K562 (cell line): ENCODE data around the gene GALR3. TPM values are rescaled to one million over a fixed set of nuclear protein-coding genes. Genes with fewer than 3 reads are reported as not detected.

Source experiments
- BRD4 ChIP-seq: fragments of 200-600 bp; sonication (generic); IDR thresholded peaks from 2 replicates; pipeline ENCODE4 v1.6.1; 2017; ENCODE audit warnings: inconsistent platforms
- CHD4 ChIP-seq: fragments of 200-600 bp; sonication (generic); IDR thresholded peaks from 3 replicates; pipeline ENCODE4 v1.6.1; 2012; ENCODE audit warnings: low read depth, mild to moderate bottlenecking, mixed read lengths, low read length, inconsistent platforms; ENCODE audit not compliant: insufficient read depth, insufficient replicate concordance, poor library complexity, severe bottlenecking
- CREB1 ChIP-seq, 2 experiments: sonication (generic) in 1 of 2; formaldehyde crosslinking in 1 of 2; IDR thresholded peaks; 2 replicates each; pipeline versions ENCODE4 v1.6.1 to v1.8.0; 2012 to 2022; ENCODE audit warnings: inconsistent platforms in 1 of 2, mild to moderate bottlenecking in 1 of 2, missing genetic modification reagents in 1 of 2, moderate library complexity in 1 of 2
- ETV6 ChIP-seq, 3 experiments: fragments of 150-350 bp in 1 of 3; sonication (generic) in 1 of 3; formaldehyde crosslinking in 1 of 3; IDR thresholded peaks; 2 replicates each; pipeline versions ENCODE4 v1.6.1 to v1.8.0; 2014 to 2022; ENCODE audit warnings: borderline replicate concordance in 2 of 3, low read depth in 2 of 3, antibody characterized with exemption in 1 of 3, low read length in 1 of 3, mild to moderate bottlenecking in 1 of 3, missing genetic modification reagents in 1 of 3
- FOS ChIP-seq: IDR thresholded peaks from 3 replicates; pipeline ENCODE4 v1.6.1; 2011; ENCODE audit not compliant: insufficient read length; ENCODE audit errors: extremely low read depth
- HDAC1 ChIP-seq, 2 experiments: fragments of 450-650 bp; IDR thresholded peaks; 2 replicates each; pipeline ENCODE4 v1.6.1; 2016 to 2017; ENCODE audit warnings: inconsistent platforms in 1 of 2, mild to moderate bottlenecking in 1 of 2, moderate library complexity in 1 of 2
- HMGN3 ChIP-seq: IDR thresholded peaks from 2 replicates; pipeline ENCODE4 v1.6.1; 2011; ENCODE audit warnings: borderline replicate concordance, low read depth, mild to moderate bottlenecking, mixed read lengths, low read length; ENCODE audit not compliant: insufficient read length; ENCODE audit errors: extremely low read depth
- KAT7 ChIP-seq: sonication (generic); formaldehyde crosslinking; IDR thresholded peaks from 2 replicates; pipeline ENCODE4 v1.8.0; 2022; ENCODE audit warnings: missing genetic modification reagents, mild to moderate bottlenecking, borderline replicate concordance
- NONO ChIP-seq, 2 experiments: fragments of 200-400 bp in 1 of 2; fragments of 450-650 bp in 1 of 2; formaldehyde crosslinking in 1 of 2; IDR thresholded peaks; 2 replicates each; pipeline ENCODE4 v1.6.1; 2017; ENCODE audit warnings: low read depth in 2 of 2, mild to moderate bottlenecking in 2 of 2, moderate library complexity in 2 of 2, low read length in 1 of 2
- NR1H2 ChIP-seq: sonication (generic); formaldehyde crosslinking; IDR thresholded peaks from 2 replicates; pipeline ENCODE4 v1.4.0; 2020; ENCODE audit warnings: mild to moderate bottlenecking, missing genetic modification reagents
- NR2F6 ChIP-seq: fragments of 450-650 bp; formaldehyde crosslinking; IDR thresholded peaks from 2 replicates; pipeline ENCODE4 v1.4.0; 2020; ENCODE audit warnings: mild to moderate bottlenecking
- POLR2A ChIP-seq: fragments of 450-650 bp; conservative IDR thresholded peaks from 2 replicates; pipeline ENCODE4 v1.6.1; 2016
- PTBP1 ChIP-seq: fragments of 200-400 bp; formaldehyde crosslinking; IDR thresholded peaks from 2 replicates; pipeline ENCODE4 v1.6.1; 2017; ENCODE audit warnings: low read depth, low read length
- RBBP5 ChIP-seq: fragments of 200-600 bp; sonication (generic); IDR thresholded peaks from 2 replicates; pipeline ENCODE4 v1.6.1; 2012; ENCODE audit warnings: borderline replicate concordance, mild to moderate bottlenecking, low read length, control low read depth, inconsistent platforms; ENCODE audit not compliant: insufficient read depth, poor library complexity, severe bottlenecking
- ZEB2 ChIP-seq: fragments of 450-650 bp; IDR thresholded peaks from 2 replicates; pipeline ENCODE4 v1.6.1; 2016
- ZNF436 ChIP-seq: fragments of 250-450, 450-650 bp; sonication (Bioruptor Pico); formaldehyde crosslinking; IDR thresholded peaks from 2 replicates; pipeline ENCODE4 v1.7.0; 2020; ENCODE audit warnings: mild to moderate bottlenecking
- polyA plus RNA-seq, 8 experiments: library from polyadenylated mRNA; depleted of rRNA in 4 of 8; stranded (reverse) in 5 of 8; unstranded in 3 of 8; fragments of >200 nt; fragmentation: Nextera tagmentation in 2 of 8; fragmentation: Illumina TruSeq in 1 of 8; extraction: Ambion mirVana in 2 of 8; extraction: Trizol in 1 of 8; gene quantifications; 2 replicates each; pipeline versions ENCODE4 v1.2.1 to v1.2.3, GENCODE V29; 2011 to 2014; ENCODE audit warnings: inconsistent platforms in 1 of 8, missing spikeins in 1 of 8
- total RNA-seq, 7 experiments: library from RNA; depleted of rRNA in 6 of 7; stranded (reverse); fragments of >200 nt in 6 of 7; fragmentation: Illumina TruSeq in 2 of 7; extraction: Trizol in 2 of 7; gene quantifications; 2 replicates each; pipeline versions ENCODE4 v1.2.1 to v1.2.3, GENCODE V29; 2011 to 2021; ENCODE audit warnings: low replicate concordance in 1 of 7
- TF ChIP-seq, protein P1 (sequence below): fragments of 250-450 bp; sonication (Bioruptor Pico); IDR thresholded peaks from 2 replicates; pipeline ENCODE4 v1.8.0; 2021; ENCODE audit warnings: mild to moderate bottlenecking, moderate library complexity
- TF ChIP-seq, protein P2 (sequence below): sonication (generic); formaldehyde crosslinking; IDR thresholded peaks from 2 replicates; pipeline ENCODE4 v1.8.0; 2022; ENCODE audit warnings: mild to moderate bottlenecking, missing genetic modification reagents
- TF ChIP-seq, protein P3 (sequence below): fragments of 250-450 bp; sonication (Bioruptor Pico); IDR thresholded peaks from 2 replicates; pipeline ENCODE4 v1.9.0; 2021; ENCODE audit warnings: mild to moderate bottlenecking, inconsistent platforms
- TF ChIP-seq, protein P4 (sequence below): fragments of 450-650 bp; IDR thresholded peaks from 2 replicates; pipeline ENCODE4 v1.7.0; 2016; ENCODE audit warnings: borderline replicate concordance

GALR3 gene
- total and polyA plus RNA-seq, 9 of the 15 experiments (the other 6 are each of a cell fraction or from before 2014, with no cell fraction given), result 0.13 TPM; not detected in 8

DNA sequence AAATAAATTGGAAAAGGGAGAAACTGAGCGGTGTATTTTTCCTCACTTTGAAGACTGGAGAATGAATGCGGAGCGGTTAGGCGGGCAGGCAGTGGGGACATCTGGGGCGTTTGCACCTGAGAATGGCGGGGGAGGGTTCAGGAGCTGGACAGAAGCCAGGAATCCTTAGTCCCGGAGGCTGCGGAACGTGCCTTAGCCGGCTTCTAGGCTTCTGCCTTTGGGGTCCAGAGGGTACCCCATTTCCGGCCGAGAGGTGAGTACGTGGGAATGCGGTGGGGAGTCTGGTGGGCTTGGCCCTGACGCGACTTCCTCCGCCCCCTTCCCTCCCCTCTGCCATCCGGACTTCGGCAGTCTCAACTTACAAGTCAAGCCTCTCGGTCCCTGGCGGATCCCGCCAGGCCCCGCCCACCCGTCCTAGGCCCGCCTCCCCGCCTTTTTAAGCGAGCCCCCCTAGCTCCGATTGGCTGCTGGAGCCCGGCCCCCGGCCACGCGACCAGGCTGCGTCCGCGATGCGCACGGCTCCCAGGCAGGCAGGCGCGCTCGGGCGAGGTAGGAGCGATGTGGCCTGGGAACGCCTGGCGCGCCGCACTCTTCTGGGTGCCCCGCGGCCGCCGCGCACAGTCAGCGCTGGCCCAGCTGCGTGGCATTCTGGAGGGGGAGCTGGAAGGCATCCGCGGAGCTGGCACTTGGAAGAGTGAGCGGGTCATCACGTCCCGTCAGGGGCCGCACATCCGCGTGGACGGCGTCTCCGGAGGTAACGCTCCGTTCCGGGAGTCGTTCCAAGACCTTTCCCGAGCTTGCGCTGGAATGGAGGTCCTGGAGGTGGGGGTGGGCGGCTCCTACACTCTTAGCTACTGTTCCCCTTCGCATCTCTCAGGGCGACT lies 15.5 kb upstream of the GALR3 start, which contains the start of gene GCAT (continued):
- peak; percentile 84 for TF ChIP-seq RBBP5
- TF ChIP-seq ZNF436 (CRISPR knock-in tag), result no peak
- TF ChIP-seq, protein P1, sequence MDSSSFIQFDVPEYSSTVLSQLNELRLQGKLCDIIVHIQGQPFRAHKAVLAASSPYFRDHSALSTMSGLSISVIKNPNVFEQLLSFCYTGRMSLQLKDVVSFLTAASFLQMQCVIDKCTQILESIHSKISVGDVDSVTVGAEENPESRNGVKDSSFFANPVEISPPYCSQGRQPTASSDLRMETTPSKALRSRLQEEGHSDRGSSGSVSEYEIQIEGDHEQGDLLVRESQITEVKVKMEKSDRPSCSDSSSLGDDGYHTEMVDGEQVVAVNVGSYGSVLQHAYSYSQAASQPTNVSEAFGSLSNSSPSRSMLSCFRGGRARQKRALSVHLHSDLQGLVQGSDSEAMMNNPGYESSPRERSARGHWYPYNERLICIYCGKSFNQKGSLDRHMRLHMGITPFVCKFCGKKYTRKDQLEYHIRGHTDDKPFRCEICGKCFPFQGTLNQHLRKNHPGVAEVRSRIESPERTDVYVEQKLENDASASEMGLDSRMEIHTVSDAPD, result no peak
- no peak for TF ChIP-seq BRD4
- TF ChIP-seq, protein P2, sequence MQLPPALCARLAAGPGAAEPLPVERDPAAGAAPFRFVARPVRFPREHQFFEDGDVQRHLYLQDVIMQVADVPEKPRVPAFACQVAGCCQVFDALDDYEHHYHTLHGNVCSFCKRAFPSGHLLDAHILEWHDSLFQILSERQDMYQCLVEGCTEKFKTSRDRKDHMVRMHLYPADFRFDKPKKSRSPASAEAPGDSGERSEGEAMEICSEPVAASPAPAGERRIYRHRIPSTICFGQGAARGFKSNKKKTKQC (CRISPR knock-in tag), result 0 out of 2 replicates have a peak, but pooled peaks have one; percentile 57
- no peak for TF ChIP-seq ETV6 (IDR thresholded peaks at IDR 0.05; ENCODE audit: borderline replicate concordance in 1 of 2, low read depth in 2 of 2, low read length in 1 of 2)
- TF ChIP-seq ETV6 (CRISPR knock-in tag; IDR thresholded peaks at IDR 0.05; ENCODE audit: borderline replicate concordance), result no peak
- TF ChIP-seq POLR2A, result peak; percentile 81
- TF ChIP-seq FOS, result peak; percentile 47
- TF ChIP-seq, protein P3, sequence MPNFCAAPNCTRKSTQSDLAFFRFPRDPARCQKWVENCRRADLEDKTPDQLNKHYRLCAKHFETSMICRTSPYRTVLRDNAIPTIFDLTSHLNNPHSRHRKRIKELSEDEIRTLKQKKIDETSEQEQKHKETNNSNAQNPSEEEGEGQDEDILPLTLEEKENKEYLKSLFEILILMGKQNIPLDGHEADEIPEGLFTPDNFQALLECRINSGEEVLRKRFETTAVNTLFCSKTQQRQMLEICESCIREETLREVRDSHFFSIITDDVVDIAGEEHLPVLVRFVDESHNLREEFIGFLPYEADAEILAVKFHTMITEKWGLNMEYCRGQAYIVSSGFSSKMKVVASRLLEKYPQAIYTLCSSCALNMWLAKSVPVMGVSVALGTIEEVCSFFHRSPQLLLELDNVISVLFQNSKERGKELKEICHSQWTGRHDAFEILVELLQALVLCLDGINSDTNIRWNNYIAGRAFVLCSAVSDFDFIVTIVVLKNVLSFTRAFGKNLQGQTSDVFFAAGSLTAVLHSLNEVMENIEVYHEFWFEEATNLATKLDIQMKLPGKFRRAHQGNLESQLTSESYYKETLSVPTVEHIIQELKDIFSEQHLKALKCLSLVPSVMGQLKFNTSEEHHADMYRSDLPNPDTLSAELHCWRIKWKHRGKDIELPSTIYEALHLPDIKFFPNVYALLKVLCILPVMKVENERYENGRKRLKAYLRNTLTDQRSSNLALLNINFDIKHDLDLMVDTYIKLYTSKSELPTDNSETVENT (CRISPR knock-in tag), result peak; percentile 29; the same call in 1 of the 2 replicates
- TF ChIP-seq NONO (IDR thresholded peaks at IDR 0.05; ENCODE audit: low read depth in 2 of 2, low read length in 1 of 2), result peak; percentile 39 to 77; a peak in 2 of 4 replicates
- TF ChIP-seq HDAC1 (IDR thresholded peaks at IDR 0.05), result peak in 1 of 2 experiments; percentile 93; a peak in 2 of 4 replicates
- no peak for TF ChIP-seq PTBP1
- TF ChIP-seq KAT7 (CRISPR knock-in tag), result no peak
- peak; percentile 51 for TF ChIP-seq HMGN3
- TF ChIP-seq CHD4, result no peak
- no peak for TF ChIP-seq NR1H2 (CRISPR knock-in tag)
- peak; percentile 40; the same call in 1 of the 2 replicates for TF ChIP-seq ZEB2
- peak; percentile 91 for TF ChIP-seq CREB1 (IDR thresholded peaks at IDR 0.05)
- peak; percentile 88 for TF ChIP-seq CREB1 (CRISPR knock-in tag; IDR thresholded peaks at IDR 0.05)
- TF ChIP-seq NR2F6 (CRISPR knock-in tag), result no peak
- TF ChIP-seq, protein P4, sequence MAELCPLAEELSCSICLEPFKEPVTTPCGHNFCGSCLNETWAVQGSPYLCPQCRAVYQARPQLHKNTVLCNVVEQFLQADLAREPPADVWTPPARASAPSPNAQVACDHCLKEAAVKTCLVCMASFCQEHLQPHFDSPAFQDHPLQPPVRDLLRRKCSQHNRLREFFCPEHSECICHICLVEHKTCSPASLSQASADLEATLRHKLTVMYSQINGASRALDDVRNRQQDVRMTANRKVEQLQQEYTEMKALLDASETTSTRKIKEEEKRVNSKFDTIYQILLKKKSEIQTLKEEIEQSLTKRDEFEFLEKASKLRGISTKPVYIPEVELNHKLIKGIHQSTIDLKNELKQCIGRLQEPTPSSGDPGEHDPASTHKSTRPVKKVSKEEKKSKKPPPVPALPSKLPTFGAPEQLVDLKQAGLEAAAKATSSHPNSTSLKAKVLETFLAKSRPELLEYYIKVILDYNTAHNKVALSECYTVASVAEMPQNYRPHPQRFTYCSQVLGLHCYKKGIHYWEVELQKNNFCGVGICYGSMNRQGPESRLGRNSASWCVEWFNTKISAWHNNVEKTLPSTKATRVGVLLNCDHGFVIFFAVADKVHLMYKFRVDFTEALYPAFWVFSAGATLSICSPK, result no peak
